Neural progenitor cell (in vitro differentiated cells): ENCODE measurements around the gene RPEL1.

Experiments
- EZH2phosphoT487 ChIP-seq: fragments of 200-600 bp; sonication (generic); IDR thresholded peaks from 2 replicates; pipeline ENCODE4 v1.6.1; 2017; ENCODE audit warnings: antibody characterized with exemption
- TF ChIP-seq, protein P1 (sequence below): fragments of 200-600 bp; sonication (generic); IDR thresholded peaks from 2 replicates; pipeline ENCODE4 v1.5.1; 2017; ENCODE audit warnings: antibody characterized with exemption, mild to moderate bottlenecking

DNA sequence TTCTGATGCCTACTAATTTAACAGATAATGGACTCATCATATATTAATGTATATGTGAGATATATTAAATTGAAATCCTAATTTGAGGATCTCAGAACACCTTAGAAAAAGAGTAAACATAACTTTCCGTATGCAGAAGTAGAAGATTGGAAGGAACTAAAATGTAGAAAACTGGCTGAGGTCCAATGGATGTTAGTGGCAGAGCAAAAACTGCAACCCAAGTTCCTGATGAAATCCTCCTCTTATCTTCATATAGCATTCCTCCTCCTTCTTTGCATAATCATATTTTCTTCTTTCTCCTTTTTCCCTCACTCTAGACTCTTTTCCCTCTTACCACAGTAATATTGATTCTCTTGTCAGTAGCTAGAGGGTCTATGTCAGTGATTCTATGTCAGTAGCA lies 37.3 kb downstream of the RPEL1 start:
- TF ChIP-seq, protein P1, sequence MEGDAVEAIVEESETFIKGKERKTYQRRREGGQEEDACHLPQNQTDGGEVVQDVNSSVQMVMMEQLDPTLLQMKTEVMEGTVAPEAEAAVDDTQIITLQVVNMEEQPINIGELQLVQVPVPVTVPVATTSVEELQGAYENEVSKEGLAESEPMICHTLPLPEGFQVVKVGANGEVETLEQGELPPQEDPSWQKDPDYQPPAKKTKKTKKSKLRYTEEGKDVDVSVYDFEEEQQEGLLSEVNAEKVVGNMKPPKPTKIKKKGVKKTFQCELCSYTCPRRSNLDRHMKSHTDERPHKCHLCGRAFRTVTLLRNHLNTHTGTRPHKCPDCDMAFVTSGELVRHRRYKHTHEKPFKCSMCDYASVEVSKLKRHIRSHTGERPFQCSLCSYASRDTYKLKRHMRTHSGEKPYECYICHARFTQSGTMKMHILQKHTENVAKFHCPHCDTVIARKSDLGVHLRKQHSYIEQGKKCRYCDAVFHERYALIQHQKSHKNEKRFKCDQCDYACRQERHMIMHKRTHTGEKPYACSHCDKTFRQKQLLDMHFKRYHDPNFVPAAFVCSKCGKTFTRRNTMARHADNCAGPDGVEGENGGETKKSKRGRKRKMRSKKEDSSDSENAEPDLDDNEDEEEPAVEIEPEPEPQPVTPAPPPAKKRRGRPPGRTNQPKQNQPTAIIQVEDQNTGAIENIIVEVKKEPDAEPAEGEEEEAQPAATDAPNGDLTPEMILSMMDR, result no peak
- TF ChIP-seq EZH2phosphoT487, result no peak
